Stimulated activated CD4-positive, alpha-beta T cell treated with anti-CD3 and anti-CD28 coated beads, TNF-alpha, amount 100 ng/mL, for 48 hours (primary cell): ENCODE data around the gene FGFBP1.
"Not testable (repeated sequence)": the region's sequence is repeated elsewhere in the genome, so short reads cannot be mapped to it uniquely, and the experiment has no call there.

Experiments used
- DNase-seq, 3 donors: peaks; one replicate each; pipeline ENCODE4 v3.0.0-alpha.2; 2020; ENCODE audit warnings: low read depth in 3 of 3

FGFBP1 gene

DNA sequence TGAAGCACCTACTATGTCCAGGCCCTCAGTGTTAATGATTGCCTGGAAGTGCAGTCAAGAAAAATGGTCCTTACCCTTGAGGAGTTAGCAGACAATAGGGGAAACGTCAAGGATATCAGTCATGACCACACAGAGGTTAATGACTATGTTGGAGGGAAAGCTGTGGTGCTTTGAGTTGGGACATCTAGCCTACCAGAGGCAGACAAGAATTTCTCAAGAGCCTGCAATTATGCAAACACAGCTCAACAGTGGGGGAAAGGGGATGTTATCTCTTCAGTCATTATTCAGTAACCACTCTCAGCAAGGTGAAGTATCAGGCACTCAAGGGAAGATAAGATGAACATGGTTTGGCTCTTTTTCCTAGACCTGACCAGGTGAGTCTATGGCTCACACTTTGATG lies 7.0 kb upstream of the FGFBP1 start:
- DNase-seq: no peak

DNA sequence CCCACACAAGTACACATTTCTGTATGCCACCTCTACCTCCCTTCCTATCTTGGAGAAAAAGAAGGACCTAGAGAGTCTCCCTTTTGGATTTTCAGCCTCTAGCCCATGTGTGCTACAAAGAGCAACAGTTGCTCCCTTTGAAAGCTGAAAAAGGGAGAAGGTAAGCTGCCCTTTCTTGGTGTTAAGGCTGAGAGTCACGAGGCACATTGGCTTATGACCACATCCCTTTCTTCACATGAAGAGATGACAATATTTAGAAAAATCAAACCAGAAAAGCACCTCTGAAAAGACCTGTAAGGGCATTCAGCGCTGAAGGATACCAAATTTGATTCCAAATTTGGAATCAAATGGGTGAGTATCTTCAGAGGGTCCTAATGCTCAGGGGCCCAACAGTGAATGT lies 6.4 kb upstream of the FGFBP1 start:
- no peak for DNase-seq

DNA sequence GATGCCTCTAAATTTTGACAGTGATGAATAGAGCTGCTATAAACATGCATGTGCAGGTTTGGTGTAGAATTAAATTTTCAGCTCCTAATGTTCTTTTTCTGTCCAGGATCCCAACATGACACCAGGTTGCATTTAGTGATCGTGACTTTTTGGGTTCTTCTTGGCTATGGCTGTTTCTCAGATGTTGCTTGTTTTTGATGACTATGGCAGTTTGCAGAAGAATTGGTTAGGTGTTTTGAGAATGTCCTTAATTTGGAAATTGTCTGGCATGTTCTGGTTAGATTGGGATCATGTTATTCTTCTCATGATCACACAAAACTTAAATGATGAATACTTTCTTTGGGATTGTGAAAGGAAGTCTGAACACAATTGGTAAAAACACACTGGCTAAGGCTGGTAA lies 3.7 kb upstream of the FGFBP1 start:
- no peak for DNase-seq

DNA sequence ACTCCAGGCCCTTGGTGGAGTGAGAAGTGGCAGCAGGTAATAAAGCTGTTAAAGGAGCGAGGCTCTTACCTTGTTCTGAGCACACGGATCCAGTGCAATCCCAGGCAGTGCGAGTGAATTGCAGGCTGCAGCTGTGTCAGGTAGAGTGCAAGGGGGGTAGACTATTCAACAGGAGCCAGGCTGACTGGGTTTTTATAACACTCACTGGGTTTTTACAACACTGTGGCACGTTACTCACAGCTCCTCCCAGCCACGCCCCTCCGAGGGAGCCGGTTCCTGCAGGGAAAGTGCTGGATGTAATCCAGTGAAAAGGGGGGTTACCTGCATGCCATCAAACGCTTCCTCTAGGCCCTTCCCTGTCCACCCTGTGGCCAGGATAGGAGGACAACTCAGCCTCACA lies 358 bp downstream of the FGFBP1 start:
- no peak for DNase-seq

DNA sequence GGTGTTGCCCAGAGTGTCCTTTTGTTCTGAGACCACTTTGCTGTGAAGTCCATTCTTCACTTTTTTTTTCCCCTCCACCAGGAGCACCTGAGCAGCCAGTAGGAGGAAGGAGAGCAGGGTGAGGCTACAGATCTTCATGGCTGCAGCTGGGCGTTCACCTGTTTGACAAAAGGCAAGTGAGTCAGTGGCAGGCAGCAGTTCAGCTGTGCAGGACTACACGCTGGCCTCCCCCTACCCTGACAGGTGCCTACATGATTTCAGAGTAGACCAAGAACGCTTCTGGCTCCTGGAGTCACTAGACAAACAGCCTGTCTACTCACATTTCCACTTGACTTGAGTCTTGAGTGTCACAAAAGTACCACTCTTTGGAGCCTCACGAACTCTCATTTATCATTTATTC lies 2.0 kb downstream of the FGFBP1 start:
- DNase-seq: no peak

DNA sequence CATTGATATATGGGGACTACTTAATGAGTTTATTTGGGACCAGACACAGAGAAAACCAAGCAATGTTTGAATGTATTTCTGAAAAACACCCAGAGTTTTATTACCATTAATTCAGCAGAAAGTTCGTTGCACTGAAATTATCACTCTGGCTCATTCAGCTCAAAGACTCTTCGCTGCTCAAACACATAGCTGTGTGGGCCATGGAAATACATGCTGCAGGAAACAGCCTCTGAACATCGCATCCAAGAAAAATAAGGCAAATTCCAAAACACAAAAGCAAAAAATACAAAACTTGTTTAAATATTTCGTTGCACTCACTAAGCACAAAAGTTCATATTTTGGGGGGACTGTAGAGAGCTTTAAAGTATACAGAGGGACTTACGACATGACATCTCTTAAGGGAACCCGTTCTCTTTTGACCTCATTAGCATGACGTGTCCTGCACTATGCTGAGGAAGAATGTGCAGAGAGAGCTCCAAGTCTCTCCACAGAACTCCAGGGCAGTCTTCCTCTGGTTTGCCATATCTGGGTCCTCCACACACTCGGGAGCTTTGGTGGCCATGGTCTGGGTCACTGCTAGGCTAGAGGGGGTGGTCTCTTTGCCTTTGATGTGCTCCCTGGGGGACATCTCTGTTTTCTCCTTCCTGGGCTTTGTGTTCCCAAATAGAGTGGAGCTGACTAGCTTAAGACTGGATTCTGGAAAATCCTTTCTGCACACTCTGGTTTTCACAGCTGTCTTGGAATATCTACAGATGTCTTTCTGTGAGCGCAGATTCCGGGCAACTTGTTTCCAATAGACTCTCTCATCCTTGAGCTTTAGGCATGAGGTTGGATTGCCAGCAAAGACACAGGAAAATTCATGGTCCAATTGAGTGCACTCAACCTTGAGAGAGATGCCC lies 2.8 kb downstream of the FGFBP1 start:
- DNase-seq: no peak

DNA sequence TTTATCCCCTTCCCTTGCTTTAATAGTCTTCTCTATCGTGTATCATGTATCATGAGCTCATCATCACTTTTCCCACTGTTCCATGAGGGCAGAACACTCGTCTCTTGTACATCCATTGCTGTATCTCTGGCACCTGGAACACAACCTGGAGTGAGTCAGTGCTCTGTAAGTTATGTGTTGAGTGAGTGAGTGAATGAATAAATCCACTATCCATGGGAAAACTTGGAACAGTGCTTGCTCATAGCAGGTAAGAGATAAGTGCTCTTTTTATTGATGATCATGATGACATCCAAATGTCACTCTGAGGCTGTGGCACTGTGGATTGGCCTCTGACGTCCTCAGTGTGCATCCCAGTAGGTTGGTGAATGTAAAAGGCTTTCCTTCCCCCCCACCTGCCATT lies 4.3 kb downstream of the FGFBP1 start:
- no peak for DNase-seq

DNA sequence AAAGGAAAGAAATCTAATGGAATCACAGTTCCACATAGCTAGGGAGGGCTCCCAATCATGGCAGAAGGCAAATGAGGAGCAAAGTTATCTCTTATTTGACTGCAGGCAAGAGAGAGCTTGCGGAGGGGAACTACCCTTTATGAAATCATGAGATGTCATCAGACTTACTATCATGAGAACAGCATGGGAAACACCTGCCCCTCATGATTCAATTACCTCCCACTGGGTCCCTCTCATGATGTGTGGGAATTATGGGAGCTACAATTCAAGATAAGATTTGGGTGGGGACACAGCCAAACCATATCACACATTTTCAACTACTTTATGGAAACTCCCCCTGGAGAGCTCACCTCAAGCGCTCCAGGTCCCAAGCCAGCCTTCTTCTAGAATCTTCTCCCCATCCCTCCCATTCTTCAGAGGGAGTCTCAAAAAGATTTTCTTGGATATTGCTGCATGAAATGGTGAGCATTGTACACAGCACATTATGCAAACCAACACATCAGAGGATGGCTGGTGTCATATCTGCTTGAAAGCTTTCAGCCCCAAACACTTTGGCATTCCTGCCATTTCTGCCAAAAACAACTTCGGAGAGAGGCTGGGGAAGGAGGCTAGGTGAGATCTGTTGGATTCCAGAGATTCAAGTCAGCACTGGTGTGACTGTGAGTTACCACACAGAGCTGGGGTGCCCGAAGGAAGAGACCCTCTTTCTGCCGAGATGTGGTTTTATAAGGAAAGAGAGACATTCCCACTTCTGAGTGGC lies 6.9 kb downstream of the FGFBP1 start:
- no peak for DNase-seq

DNA sequence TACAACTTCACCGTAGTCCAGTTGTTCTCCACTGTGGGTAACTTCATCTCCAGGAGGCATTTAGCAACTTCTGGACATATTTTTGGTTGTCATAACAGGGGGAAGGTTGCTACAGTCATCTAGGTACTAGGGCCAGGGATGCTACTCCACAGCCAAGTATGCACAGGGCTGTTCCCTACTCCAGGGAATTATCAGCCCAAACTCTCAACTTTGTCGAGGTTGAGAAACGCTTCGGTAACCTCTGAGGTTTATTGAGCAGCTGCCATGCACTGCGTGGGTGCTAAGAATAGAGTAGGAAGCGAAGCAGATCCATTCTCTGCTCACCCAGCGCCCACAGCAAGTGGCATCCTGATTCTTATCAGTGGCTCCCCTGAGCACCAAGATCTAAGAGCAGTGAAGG lies 8.2 kb downstream of the FGFBP1 start:
- DNase-seq: no peak

DNA sequence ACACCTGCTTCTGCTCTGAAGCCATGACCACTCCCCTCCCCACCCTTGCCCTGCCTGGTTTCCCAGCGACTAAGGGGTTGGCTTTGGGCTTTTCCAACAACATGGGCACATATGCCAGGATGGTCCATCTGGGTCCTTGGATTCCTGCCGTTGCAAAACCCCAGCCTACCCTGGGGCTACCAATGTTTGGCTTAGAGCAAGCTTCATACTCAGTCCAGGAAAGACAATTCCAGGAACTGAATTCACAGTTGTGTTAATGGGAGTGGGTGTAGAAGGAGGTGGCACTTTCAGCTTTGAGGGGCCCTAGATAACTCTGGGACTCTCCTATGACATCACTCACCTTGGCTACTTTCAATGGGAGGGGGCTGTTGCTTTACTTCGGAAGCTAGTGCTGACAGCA lies 9.0 kb downstream of the FGFBP1 start:
- DNase-seq: no peak

DNA sequence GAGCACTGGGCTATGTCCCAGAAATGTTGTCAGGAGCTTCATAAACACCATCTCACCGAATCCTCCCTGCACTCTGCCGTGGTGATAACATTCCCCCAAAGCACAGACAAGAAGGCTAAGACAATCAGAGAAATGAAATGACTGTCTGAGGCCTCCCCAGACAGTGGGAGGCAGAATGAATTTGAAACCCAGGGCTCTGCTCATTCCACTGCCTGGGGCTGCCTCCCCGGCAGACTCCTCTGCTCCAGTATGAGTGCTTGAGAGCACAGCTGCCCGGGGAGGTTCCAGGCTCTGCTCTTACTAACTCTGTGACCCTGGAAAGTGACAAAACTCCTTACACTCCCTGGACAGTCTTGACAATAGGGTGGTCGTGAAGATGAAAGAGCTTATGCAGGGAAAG lies 9.7 kb downstream of the FGFBP1 start:
- no peak for DNase-seq

DNA sequence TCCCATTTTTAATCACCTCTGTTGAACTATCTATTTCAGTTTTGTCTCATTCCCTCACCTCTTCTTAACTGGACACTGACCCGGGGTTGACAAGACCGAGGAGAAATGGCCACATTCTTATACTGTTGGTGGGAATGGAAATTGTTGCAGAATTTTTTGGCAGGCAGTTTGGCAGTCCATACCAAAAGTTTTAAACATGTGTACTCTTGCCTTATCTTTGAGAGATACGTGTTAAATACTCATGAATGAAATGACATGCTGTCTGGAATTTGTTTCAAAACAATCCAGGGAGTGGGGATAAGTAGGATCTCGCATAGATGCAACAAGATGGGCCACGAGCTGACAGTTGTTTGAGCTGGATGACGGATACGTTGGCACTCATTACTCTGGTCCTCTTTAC lies 12.1 kb downstream of the FGFBP1 start:
- no peak for DNase-seq

DNA sequence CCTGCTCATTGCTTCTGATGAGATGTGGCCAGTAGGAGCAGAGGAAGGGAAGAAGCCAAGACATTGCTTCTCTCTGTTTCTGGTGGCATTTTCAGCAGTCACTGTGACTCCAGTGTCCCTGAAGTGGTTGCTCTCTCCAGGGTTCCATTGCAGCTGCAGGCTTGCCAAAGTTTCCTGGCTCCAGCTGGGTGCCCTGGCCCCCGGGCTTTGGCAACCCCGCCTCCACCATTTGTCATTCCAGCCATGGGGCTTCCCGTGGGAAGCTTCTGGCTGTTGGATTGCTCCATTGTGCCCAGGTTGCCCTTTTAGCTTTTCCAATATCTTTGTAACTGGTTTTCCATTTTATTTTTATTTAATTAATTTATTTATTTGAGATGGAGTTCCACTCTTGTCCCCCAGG lies 12.7 kb downstream of the FGFBP1 start:
- DNase-seq: no peak

DNA sequence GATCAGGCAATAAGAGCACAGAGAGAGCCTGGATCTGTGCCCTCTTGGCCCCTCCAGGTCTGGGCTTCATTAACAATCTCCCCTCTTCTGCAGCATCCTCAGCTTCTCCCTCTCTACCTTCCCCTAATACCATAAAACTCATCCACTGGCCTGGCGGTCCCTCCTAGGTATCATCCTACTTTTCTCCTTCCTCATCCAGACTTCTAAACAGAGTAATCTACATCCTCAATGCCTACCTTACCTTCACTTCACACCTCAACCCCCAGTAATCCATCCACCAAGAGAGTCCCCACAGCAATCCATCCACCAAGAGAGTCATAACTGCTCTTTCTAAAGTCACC lies 17.0 kb downstream of the FGFBP1 start:
- no peak for DNase-seq

DNA sequence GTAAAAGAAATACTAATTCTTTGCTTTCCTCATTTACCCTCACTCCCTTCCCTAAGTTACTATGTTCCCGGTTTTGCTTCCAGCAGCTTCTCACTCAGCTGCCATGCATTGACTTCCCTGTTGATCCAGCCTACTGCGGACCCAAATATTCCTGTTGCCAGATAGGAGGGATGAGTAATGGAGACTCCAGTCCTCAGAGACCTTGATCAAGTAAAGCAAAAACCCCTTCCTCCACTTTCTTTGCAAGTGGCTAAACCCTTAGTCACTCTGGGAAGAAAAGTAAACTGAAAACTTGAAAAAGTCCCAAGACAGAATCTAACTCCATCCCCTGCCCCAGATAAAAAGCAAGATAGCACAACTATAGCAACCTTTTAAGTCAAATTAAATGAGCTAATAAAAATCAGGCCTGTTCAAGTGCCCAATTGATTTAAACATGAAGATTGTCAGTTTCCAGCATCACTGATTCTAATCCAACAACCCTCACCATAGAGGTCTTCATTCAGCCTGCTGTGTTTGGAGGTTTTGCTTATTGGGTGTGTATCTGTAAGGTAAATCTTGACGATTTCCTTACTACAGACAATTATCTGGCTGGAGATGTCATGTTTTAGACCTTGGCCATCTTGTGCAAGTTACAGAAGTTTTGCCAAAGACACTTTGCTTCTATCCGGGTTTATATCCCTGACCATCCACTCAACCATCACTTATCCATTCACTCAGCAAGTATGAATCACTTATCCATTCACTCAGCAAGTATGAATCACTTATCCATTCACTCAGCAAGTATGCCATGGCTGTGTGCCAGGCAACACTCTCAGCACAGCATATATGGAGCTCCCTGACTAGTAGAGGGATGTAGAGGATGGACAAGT lies 17.6 kb downstream of the FGFBP1 start:
- DNase-seq: no peak

DNA sequence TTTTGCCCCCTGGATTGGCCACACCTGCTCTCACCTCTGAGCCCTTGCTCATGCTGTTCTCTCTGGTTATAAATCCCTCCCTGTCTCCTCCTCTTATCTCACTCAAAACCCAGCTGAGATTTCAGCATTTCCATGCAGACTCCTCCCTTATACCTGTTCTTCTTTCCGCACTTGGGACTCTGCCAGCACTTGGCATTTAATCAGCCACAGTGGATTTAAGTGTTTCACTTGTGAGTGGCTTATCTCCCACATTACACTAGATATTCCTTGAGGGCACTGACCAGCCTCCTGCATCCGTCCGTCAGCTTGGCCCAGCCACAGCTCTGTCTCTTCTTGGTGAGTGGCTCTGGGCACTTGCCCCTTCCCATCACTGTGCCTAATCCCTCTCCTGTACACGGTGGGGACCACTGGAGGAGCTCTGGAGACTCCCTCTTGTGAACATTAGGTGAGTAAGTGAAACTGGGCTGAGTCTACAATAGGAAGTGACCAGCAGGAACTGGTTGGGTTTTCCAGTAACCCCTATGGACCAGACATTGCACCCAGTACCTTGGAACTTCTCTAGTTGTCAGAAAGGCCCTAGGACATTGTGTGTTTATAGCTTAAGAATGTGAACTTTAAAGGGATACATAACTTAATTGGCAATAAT lies 19.9 kb downstream of the FGFBP1 start:
- no peak for DNase-seq

DNA sequence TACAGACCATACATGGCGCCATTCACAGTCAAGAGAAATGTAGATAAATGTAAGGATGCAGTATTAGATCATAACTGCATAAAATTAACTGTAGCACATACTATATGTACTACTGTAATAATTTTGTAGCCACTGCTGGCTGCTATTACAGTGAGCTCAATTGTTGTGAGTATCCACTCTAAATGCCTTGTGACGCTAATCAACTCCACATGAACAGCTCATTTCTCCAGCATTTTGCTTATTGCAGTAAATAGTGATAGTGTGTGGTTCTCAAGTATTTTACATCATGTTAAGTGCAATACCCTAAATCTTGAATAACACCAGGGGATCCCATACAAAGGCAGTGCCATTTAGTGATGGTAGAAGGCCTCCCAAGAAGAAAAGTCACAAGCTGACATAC lies 21.2 kb downstream of the FGFBP1 start:
- DNase-seq: no peak

DNA sequence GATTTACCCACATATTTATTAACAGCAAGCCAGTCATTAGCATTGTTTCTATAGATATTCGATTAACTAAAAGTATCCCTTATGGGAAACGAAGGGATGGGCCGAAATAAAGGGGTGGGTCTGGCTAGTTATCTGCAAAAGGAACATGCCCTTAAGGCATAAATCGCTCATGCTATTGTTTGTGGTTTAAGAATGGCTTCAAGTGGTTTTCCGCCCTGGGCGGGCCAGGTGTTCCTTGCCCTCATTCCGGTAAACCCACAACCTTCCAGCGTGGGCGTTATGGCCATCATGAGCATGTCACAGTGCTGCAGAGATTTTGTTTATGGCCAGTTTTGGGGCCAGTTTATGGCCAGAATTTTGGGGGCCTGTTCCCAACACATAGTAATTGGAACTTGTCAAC lies 22.2 kb downstream of the FGFBP1 start:
- not testable (repeated sequence) for DNase-seq

DNA sequence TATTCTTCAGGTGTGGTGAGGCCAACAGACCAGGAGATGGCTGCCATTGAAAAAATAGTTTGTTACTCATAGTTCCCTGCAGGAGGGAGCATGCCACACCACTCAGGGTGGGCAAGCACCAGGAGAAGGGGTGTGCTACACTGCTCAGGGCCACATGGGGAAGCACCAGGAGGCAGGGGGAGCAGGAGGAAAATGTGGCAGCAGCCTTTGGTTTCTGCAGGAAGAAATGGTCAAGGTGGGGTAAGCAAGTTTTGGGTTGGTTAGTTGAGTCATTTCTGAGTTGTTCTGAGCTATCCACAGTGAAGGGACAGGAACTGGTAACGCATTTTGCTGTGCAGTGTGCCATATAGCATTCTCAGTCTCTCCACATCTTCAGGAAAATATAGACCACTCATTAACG lies 23.8 kb downstream of the FGFBP1 start:
- no peak for DNase-seq

DNA sequence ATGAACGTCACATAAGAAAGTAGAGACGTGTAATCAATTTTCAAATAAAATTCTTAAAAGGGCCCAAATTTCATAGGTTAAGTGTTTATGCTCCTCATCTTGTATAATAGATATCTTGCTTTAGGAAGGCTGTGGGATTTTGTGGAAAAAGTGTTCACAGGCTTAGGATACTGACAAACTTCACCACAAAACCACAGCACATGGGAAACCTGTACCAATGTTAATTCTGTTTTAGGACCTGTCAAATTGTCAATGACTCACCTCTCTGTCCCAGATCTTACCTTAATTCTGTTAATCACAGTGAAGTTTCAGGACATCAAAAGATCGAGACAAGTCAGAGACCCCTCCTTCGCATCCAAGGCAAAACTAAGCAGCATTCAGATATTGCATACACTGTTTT lies 24.2 kb downstream of the FGFBP1 start:
- no peak for DNase-seq

DNA sequence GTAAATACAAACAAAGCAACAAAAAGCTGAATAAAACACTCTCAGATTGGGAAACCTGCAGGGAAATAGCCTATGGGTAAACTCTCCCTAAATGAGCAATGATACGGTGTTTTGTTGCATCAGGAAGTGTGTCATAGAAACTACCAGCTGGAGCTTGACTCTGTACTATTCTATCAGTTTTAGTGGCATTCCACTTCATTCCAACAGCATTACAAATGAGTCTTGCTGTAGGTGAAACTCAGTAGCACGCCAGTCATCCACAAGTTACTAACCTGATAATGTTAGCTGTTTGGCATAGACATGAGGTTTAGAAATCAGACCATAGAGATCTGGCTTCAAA lies 24.9 kb downstream of the FGFBP1 start:
- DNase-seq: no peak
